Measurements from ENCODE around the gene ZNF280B. TPM values are rescaled to one million over a fixed set of nuclear protein-coding genes. Genes with fewer than 3 reads are reported as not detected.

ZNF280B gene
- total and polyA plus RNA-seq, 9 of the 15 experiments (the other 6 are each of a cell fraction or from before 2014, with no cell fraction given): 7.7 to 29.9 (median 20.0) TPM

DNA sequence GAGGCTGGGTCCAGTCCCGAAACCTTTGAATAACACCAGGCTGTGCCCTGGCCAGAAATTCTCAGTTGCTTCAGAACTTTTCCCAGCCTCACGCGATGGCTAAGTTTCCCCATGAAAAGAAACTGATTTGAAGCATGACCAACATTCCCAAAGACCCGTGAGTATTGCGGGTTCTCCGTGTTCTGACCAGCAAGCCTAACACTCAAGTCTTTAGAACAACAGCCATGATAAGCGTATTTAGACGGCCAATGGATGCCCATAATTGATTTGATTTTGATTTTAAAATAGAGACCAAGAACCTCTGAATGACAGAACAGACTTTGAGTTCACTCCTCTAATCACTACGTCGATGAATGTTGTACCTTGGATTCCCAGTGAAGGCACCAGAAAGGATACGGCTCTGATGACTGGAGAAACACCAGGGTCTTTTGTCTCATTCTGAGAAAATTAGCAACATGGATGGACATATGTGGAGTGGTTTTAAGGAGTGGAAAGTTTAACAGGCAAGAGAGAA, 43.9 kb downstream of the ZNF280B start (continued):
- TF ChIP-seq ZNF143 (CRISPR knock-in tag; IDR thresholded peaks at IDR 0.05): peak; percentile 51; the same call in 1 of the 2 replicates
- TF ChIP-seq MBD2 (IDR thresholded peaks at IDR 0.05; ENCODE audit: borderline replicate concordance, low read depth): 0 out of 2 replicates have a peak, but pooled peaks have one; percentile 6
- no peak for TF ChIP-seq IFI16 (CRISPR knock-in tag; IDR thresholded peaks at IDR 0.05)
- TF ChIP-seq, protein P1, sequence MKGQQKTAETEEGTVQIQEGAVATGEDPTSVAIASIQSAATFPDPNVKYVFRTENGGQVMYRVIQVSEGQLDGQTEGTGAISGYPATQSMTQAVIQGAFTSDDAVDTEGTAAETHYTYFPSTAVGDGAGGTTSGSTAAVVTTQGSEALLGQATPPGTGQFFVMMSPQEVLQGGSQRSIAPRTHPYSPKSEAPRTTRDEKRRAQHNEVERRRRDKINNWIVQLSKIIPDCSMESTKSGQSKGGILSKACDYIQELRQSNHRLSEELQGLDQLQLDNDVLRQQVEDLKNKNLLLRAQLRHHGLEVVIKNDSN (CRISPR knock-in tag; IDR thresholded peaks at IDR 0.05): 0 out of 2 replicates have a peak, but pooled peaks have one; percentile 5
- TF ChIP-seq, protein P2, sequence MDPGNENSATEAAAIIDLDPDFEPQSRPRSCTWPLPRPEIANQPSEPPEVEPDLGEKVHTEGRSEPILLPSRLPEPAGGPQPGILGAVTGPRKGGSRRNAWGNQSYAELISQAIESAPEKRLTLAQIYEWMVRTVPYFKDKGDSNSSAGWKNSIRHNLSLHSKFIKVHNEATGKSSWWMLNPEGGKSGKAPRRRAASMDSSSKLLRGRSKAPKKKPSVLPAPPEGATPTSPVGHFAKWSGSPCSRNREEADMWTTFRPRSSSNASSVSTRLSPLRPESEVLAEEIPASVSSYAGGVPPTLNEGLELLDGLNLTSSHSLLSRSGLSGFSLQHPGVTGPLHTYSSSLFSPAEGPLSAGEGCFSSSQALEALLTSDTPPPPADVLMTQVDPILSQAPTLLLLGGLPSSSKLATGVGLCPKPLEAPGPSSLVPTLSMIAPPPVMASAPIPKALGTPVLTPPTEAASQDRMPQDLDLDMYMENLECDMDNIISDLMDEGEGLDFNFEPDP (CRISPR knock-in tag; IDR thresholded peaks at IDR 0.05): no peak
- TF ChIP-seq, protein P3, sequence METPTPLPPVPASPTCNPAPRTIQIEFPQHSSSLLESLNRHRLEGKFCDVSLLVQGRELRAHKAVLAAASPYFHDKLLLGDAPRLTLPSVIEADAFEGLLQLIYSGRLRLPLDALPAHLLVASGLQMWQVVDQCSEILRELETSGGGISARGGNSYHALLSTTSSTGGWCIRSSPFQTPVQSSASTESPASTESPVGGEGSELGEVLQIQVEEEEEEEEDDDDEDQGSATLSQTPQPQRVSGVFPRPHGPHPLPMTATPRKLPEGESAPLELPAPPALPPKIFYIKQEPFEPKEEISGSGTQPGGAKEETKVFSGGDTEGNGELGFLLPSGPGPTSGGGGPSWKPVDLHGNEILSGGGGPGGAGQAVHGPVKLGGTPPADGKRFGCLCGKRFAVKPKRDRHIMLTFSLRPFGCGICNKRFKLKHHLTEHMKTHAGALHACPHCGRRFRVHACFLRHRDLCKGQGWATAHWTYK (CRISPR knock-in tag; IDR thresholded peaks at IDR 0.05): no peak
- peak; percentile 67; the same call in 1 of the 2 replicates for TF ChIP-seq HNRNPUL1 (IDR thresholded peaks at IDR 0.05; ENCODE audit: low read length)
- TF ChIP-seq, protein P4, sequence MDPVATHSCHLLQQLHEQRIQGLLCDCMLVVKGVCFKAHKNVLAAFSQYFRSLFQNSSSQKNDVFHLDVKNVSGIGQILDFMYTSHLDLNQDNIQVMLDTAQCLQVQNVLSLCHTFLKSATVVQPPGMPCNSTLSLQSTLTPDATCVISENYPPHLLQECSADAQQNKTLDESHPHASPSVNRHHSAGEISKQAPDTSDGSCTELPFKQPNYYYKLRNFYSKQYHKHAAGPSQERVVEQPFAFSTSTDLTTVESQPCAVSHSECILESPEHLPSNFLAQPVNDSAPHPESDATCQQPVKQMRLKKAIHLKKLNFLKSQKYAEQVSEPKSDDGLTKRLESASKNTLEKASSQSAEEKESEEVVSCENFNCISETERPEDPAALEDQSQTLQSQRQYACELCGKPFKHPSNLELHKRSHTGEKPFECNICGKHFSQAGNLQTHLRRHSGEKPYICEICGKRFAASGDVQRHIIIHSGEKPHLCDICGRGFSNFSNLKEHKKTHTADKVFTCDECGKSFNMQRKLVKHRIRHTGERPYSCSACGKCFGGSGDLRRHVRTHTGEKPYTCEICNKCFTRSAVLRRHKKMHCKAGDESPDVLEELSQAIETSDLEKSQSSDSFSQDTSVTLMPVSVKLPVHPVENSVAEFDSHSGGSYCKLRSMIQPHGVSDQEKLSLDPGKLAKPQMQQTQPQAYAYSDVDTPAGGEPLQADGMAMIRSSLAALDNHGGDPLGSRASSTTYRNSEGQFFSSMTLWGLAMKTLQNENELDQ (CRISPR knock-in tag; IDR thresholded peaks at IDR 0.05; ENCODE audit: borderline replicate concordance): 0 out of 2 replicates have a peak, but pooled peaks have one; percentile 20
- TF ChIP-seq, protein P5, sequence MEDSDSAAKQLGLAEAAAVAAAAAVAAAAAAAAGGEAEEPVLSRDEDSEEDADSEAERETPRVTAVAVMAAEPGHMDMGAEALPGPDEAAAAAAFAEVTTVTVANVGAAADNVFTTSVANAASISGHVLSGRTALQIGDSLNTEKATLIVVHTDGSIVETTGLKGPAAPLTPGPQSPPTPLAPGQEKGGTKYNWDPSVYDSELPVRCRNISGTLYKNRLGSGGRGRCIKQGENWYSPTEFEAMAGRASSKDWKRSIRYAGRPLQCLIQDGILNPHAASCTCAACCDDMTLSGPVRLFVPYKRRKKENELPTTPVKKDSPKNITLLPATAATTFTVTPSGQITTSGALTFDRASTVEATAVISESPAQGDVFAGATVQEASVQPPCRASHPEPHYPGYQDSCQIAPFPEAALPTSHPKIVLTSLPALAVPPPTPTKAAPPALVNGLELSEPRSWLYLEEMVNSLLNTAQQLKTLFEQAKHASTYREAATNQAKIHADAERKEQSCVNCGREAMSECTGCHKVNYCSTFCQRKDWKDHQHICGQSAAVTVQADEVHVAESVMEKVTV (CRISPR knock-in tag; IDR thresholded peaks at IDR 0.05): no peak
- no peak for TF ChIP-seq SETDB1 (IDR thresholded peaks at IDR 0.05; ENCODE audit: low read length)
- TF ChIP-seq, protein P6, sequence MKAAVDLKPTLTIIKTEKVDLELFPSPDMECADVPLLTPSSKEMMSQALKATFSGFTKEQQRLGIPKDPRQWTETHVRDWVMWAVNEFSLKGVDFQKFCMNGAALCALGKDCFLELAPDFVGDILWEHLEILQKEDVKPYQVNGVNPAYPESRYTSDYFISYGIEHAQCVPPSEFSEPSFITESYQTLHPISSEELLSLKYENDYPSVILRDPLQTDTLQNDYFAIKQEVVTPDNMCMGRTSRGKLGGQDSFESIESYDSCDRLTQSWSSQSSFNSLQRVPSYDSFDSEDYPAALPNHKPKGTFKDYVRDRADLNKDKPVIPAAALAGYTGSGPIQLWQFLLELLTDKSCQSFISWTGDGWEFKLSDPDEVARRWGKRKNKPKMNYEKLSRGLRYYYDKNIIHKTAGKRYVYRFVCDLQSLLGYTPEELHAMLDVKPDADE (conservative IDR thresholded peaks at IDR 0.05; ENCODE audit: control insufficient read depth, low read depth, low read length): no peak
- TF ChIP-seq, protein P7, sequence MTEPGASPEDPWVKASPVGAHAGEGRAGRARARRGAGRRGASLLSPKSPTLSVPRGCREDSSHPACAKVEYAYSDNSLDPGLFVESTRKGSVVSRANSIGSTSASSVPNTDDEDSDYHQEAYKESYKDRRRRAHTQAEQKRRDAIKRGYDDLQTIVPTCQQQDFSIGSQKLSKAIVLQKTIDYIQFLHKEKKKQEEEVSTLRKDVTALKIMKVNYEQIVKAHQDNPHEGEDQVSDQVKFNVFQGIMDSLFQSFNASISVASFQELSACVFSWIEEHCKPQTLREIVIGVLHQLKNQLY (CRISPR knock-in tag; conservative IDR thresholded peaks at IDR 0.05): no peak
- TF ChIP-seq ZNF165 (CRISPR knock-in tag; IDR thresholded peaks at IDR 0.05; ENCODE audit: borderline replicate concordance): no peak
- no peak for TF ChIP-seq POLR2H (tag; IDR thresholded peaks at IDR 0.05; ENCODE audit: low read depth)
- no peak for TF ChIP-seq ESRRA (IDR thresholded peaks at IDR 0.05; ENCODE audit: borderline replicate concordance, low read depth)
- TF ChIP-seq ZKSCAN8 (CRISPR knock-in tag; IDR thresholded peaks at IDR 0.05): no peak
- TF ChIP-seq MCM5 (IDR thresholded peaks at IDR 0.05; ENCODE audit: low read depth): no peak
- TF ChIP-seq SNIP1 (IDR thresholded peaks at IDR 0.05; ENCODE audit: low read depth): no peak

Data from K562 (cell line).